H1 (cell line): ENCODE data around the gene FRK.

ENCODE experiments used
- CTCF ChIP-seq, 3 experiments: IDR thresholded peaks; 1 replicate in 2 of 3; 2 replicates in 1 of 3; pipeline versions ENCODE4 v1.5.1 to v1.6.1; 2011; ENCODE audit warnings: low read length in 3 of 3, mild to moderate bottlenecking in 3 of 3, inconsistent platforms in 2 of 3, low read depth in 1 of 3, moderate library complexity in 1 of 3; ENCODE audit not compliant: insufficient read depth in 1 of 3; ENCODE audit errors: control extremely low read depth in 1 of 3
- EGR1 ChIP-seq: IDR thresholded peaks from 2 replicates; pipeline ENCODE4 v1.6.1; 2011; ENCODE audit warnings: low read depth, low read length, borderline replicate concordance
- SIRT6 ChIP-seq: IDR thresholded peaks from one replicate; pipeline ENCODE4 v1.7.1; 2012; ENCODE audit warnings: low read length, inconsistent platforms
- SP4 ChIP-seq: IDR thresholded peaks from 2 replicates; pipeline ENCODE4 v1.6.1; 2012; ENCODE audit warnings: low read length, inconsistent platforms

GRCh38 chr6:115885636-115886366 is 174.9 kb downstream of the FRK start:
- no peak for TF ChIP-seq CTCF (IDR thresholded peaks at IDR 0.05; ENCODE audit: control extremely low read depth in 1 of 3, insufficient read depth in 1 of 3, low read depth in 1 of 3, low read length in 3 of 3)
- no peak for TF ChIP-seq SP4
- TF ChIP-seq SIRT6: no peak
- TF ChIP-seq EGR1: no peak
